Neural progenitor cell (in vitro differentiated cells): Measurements from ENCODE around the gene LTO1.

Experiments used
- CTCF ChIP-seq: fragments of 200-600 bp; sonication (generic); IDR thresholded peaks from 2 replicates; pipeline ENCODE4 v1.5.1; 2017; ENCODE audit warnings: antibody characterized with exemption, mild to moderate bottlenecking
- EZH2 ChIP-seq: fragments of 200-600 bp; sonication (generic); IDR thresholded peaks from 2 replicates; pipeline ENCODE4 v1.6.1; 2017; ENCODE audit warnings: antibody characterized with exemption, mild to moderate bottlenecking, moderate library complexity
- EZH2phosphoT487 ChIP-seq: fragments of 200-600 bp; sonication (generic); IDR thresholded peaks from 2 replicates; pipeline ENCODE4 v1.6.1; 2017; ENCODE audit warnings: antibody characterized with exemption

- no peak for TF ChIP-seq CTCF
- no peak for TF ChIP-seq EZH2
- no peak for TF ChIP-seq EZH2phosphoT487
Measured at GRCh38 chr11:69682221-69682620, 7.1 kb upstream of the LTO1 start.
